Skin epidermis (tissue), 12 donors: ENCODE measurements around the gene ANAPC16.
A peak's percentile ranks its signal among the peaks of the same experiment; 100 is the strongest.

Experiments used
- H3K27ac ChIP-seq, 21 experiments: fragments of 200-600 bp; sonication (generic) in 11 of 21; one replicate each; pipeline ENCODE4 v1.5.0; 2020; ENCODE audit warnings: mild to moderate bottlenecking in 3 of 21, inconsistent platforms in 2 of 21, moderate library complexity in 2 of 21
- H3K4me3 ChIP-seq, 7 experiments: fragments of 200-600 bp; sonication (generic) in 2 of 7; one replicate each; pipeline ENCODE4 v1.5.0; 2020; ENCODE audit warnings: inconsistent platforms in 2 of 7, mild to moderate bottlenecking in 2 of 7, moderate library complexity in 1 of 7

ANAPC16 gene

GRCh38 chr10:72215611-72216549 is at the start of gene ANAPC16, which contains the start of gene ASCC1:
TSS of gene ANAPC16 (plus strand) at chr10:72216012. CDS start at chr10:72223915, 7,903 bp downstream.
TSS of gene ASCC1 (minus strand) at chr10:72216276. CDS start at chr10:72213298, 2,978 bp downstream.
- H3K27ac ChIP-seq: peak within 1 kb of the TSS; percentile 68 to 99 (median 95)
- H3K4me3 ChIP-seq: peak within 1 kb of the TSS; percentile 42 to 73 (median 59)

GRCh38 chr10:72167118-72167517 is 48.7 kb upstream of the ANAPC16 start:
- no peak overlapping the region for H3K4me3 ChIP-seq

GRCh38 chr10:72170263-72170662 is 45.5 kb upstream of the ANAPC16 start:
- Histone ChIP-seq H3K4me3 (no peak overlapping the region), H3K27ac (no peak overlapping the region)

More at GRCh38 chr10:72167118-72167517, 48.7 kb upstream of the ANAPC16 start:
- H3K27ac ChIP-seq: no peak overlapping the region

- Histone ChIP-seq H3K27ac (no peak overlapping the region), H3K4me3 (no peak overlapping the region)
Observed at GRCh38 chr10:72170733-72171132, 45.1 kb upstream of the ANAPC16 start.

- peak overlapping the region in 1 of 21 experiments; percentile 31 for H3K27ac ChIP-seq
- H3K4me3 ChIP-seq: no peak overlapping the region
Observed at GRCh38 chr10:72171175-72171630, 44.6 kb upstream of the ANAPC16 start.

- H3K4me3 ChIP-seq: no peak overlapping the region
- H3K27ac ChIP-seq: no peak overlapping the region
Observed at GRCh38 chr10:72173262-72173618, 42.6 kb upstream of the ANAPC16 start.

- H3K4me3 ChIP-seq: no peak overlapping the region
- no peak overlapping the region for H3K27ac ChIP-seq
Observed at GRCh38 chr10:72173619-72174296, 42.1 kb upstream of the ANAPC16 start.

GRCh38 chr10:72174297-72174662 is 41.5 kb upstream of the ANAPC16 start:
- H3K4me3 ChIP-seq: no peak overlapping the region
- no peak overlapping the region for H3K27ac ChIP-seq

- Histone ChIP-seq H3K27ac (peak overlapping the region in 1 of 21 experiments; percentile 15), H3K4me3 (no peak overlapping the region)
Observed at GRCh38 chr10:72175149-72175548, 40.7 kb upstream of the ANAPC16 start.

GRCh38 chr10:72176701-72177100 is 39.1 kb upstream of the ANAPC16 start:
- no peak overlapping the region for H3K4me3 ChIP-seq
- H3K27ac ChIP-seq: no peak overlapping the region

- H3K4me3 ChIP-seq: no peak overlapping the region
- no peak overlapping the region for H3K27ac ChIP-seq
Observed at GRCh38 chr10:72177454-72177853, 38.4 kb upstream of the ANAPC16 start.

GRCh38 chr10:72184156-72184555 is 31.7 kb upstream of the ANAPC16 start:
- H3K27ac ChIP-seq: no peak overlapping the region
- no peak overlapping the region for H3K4me3 ChIP-seq

GRCh38 chr10:72186258-72186981 is 29.4 kb upstream of the ANAPC16 start:
- no peak overlapping the region for H3K4me3 ChIP-seq
- peak overlapping the region in 20 of 21 experiments; percentile 34 to 86 (median 71) for H3K27ac ChIP-seq

- Histone ChIP-seq H3K27ac (peak overlapping the region in 18 of 21 experiments; percentile 28 to 86 (median 68)), H3K4me3 (no peak overlapping the region)
Observed at GRCh38 chr10:72186982-72187330, 28.9 kb upstream of the ANAPC16 start.

- Histone ChIP-seq H3K27ac (no peak overlapping the region), H3K4me3 (no peak overlapping the region)
Observed at GRCh38 chr10:72194949-72195348, 20.9 kb upstream of the ANAPC16 start.

GRCh38 chr10:72200883-72201282 is 14.9 kb upstream of the ANAPC16 start:
- Histone ChIP-seq H3K27ac (no peak overlapping the region), H3K4me3 (no peak overlapping the region)

GRCh38 chr10:72201293-72201692 is 14.5 kb upstream of the ANAPC16 start:
- H3K27ac ChIP-seq: no peak overlapping the region
- no peak overlapping the region for H3K4me3 ChIP-seq

- no peak overlapping the region for H3K4me3 ChIP-seq
- H3K27ac ChIP-seq: no peak overlapping the region
Observed at GRCh38 chr10:72204296-72204695, 11.5 kb upstream of the ANAPC16 start.

GRCh38 chr10:72204724-72205123 is 11.1 kb upstream of the ANAPC16 start:
- no peak overlapping the region for H3K4me3 ChIP-seq
- no peak overlapping the region for H3K27ac ChIP-seq
